GM12878 (cell line): ENCODE measurements around the gene STXBP3.

Source experiments
- CBX3 ChIP-seq: fragments of 200-600 bp; sonication (generic); IDR thresholded peaks from 2 replicates; pipeline ENCODE4 v1.6.1; 2016; ENCODE audit warnings: low read depth, borderline replicate concordance
- CREB1 ChIP-seq: IDR thresholded peaks from 2 replicates; pipeline ENCODE4 v1.6.1; 2012; ENCODE audit warnings: low read depth, mild to moderate bottlenecking, inconsistent platforms
- CREM ChIP-seq: IDR thresholded peaks from 2 replicates; pipeline ENCODE4 v1.6.1; 2014; ENCODE audit warnings: antibody characterized with exemption, low read depth
- E2F4 ChIP-seq: IDR thresholded peaks from 2 replicates; pipeline ENCODE4 v1.6.1; 2012; ENCODE audit warnings: low read depth, low read length, improper control_type of control experiment
- MYC ChIP-seq: IDR thresholded peaks from 2 replicates; pipeline ENCODE4 v1.6.1; 2011; ENCODE audit warnings: mild to moderate bottlenecking, low read length, moderate library complexity, inconsistent platforms; ENCODE audit not compliant: insufficient read depth, insufficient replicate concordance, insufficient read length, severe bottlenecking
- RAD21 ChIP-seq: IDR thresholded peaks from 2 replicates; pipeline ENCODE4 v1.6.1; 2011; ENCODE audit warnings: mild to moderate bottlenecking, low read depth, low read length, moderate library complexity; ENCODE audit not compliant: insufficient read depth
- TCF12 ChIP-seq: IDR thresholded peaks from 2 replicates; pipeline ENCODE4 v1.6.1; 2011; ENCODE audit warnings: low read depth, mild to moderate bottlenecking, low read length
- TCF7 ChIP-seq: IDR thresholded peaks from 2 replicates; pipeline ENCODE4 v1.6.1; 2014; ENCODE audit warnings: antibody characterized with exemption, borderline replicate concordance
- ZNF592 ChIP-seq: fragments of 450-650 bp; IDR thresholded peaks from 2 replicates; pipeline ENCODE4 v1.6.1; 2017; ENCODE audit warnings: mild to moderate bottlenecking, moderate library complexity
- TF ChIP-seq, protein P1 (sequence below), 3 experiments: IDR thresholded peaks in 2 of 3; conservative IDR thresholded peaks in 1 of 3; 2 replicates each; pipeline ENCODE4 v1.5.1; 2011; ENCODE audit warnings: low read depth in 3 of 3, low read length in 3 of 3, mild to moderate bottlenecking in 3 of 3, control low read depth in 2 of 3, moderate library complexity in 2 of 3, inconsistent platforms in 1 of 3, mixed read lengths in 1 of 3; ENCODE audit not compliant: control insufficient read depth in 2 of 3, insufficient read depth in 1 of 3; ENCODE audit errors: extremely low read depth in 1 of 3

DNA sequence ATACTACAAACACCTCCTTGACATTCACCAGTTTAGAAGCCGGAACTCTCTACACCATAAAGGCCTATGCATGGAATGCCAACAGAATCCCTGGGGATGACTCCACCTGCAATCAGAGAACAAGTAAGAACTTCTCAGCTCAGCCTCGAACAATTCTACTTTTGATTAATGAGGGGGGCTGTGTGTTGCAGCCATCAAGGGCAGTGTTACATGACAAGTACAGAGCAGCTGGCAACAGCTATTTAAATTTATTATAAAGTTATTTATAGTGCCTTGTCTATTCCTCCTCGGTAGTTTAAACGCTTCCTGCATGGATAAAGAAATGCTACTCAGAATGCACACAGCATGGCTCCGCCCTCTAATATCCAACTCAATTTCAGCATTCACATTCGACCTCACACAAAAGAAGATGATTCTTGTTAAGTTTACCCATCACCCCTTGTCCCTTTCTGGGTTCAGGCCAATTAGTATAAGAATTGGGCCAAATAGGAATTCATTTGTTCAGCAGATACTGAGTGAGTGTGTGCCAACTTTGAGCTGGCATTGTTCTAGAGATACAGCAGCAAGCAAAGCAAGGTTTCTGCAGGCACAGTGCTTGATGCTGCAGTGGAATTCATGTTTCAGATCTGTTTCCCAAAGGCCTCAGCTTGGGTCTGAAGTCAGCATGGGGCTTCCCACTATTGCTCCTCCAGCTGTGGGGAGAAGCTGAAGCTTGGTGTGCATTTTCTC, 27.4 kb upstream of the STXBP3 start:
- no peak for TF ChIP-seq ZNF592
- TF ChIP-seq CREM = no peak
- TF ChIP-seq, protein P1, sequence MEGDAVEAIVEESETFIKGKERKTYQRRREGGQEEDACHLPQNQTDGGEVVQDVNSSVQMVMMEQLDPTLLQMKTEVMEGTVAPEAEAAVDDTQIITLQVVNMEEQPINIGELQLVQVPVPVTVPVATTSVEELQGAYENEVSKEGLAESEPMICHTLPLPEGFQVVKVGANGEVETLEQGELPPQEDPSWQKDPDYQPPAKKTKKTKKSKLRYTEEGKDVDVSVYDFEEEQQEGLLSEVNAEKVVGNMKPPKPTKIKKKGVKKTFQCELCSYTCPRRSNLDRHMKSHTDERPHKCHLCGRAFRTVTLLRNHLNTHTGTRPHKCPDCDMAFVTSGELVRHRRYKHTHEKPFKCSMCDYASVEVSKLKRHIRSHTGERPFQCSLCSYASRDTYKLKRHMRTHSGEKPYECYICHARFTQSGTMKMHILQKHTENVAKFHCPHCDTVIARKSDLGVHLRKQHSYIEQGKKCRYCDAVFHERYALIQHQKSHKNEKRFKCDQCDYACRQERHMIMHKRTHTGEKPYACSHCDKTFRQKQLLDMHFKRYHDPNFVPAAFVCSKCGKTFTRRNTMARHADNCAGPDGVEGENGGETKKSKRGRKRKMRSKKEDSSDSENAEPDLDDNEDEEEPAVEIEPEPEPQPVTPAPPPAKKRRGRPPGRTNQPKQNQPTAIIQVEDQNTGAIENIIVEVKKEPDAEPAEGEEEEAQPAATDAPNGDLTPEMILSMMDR (IDR thresholded peaks at IDR 0.05 in 2 of 3, conservative IDR thresholded peaks at IDR 0.05 in 1 of 3; ENCODE audit: control insufficient read depth in 2 of 3, extremely low read depth in 1 of 3, insufficient read depth in 1 of 3, low read depth in 3 of 3, low read length in 3 of 3) = no peak
- no peak for TF ChIP-seq MYC
- TF ChIP-seq RAD21 = no peak
- no peak for TF ChIP-seq TCF7
- no peak for TF ChIP-seq TCF12
- TF ChIP-seq E2F4 = no peak
- TF ChIP-seq CREB1 = no peak
- TF ChIP-seq CBX3 = no peak
